H1 (cell line): Measurements from ENCODE around the gene CD300H.

Experiments
- CBX5 ChIP-seq: fragments of 300-800, 300-1000 bp; sonication (generic); IDR thresholded peaks from 2 replicates; pipeline ENCODE4 v1.7.1; 2016; ENCODE audit warnings: antibody characterized with exemption, low read length, low read depth
- CREB1 ChIP-seq: IDR thresholded peaks from 2 replicates; pipeline ENCODE4 v1.6.1; 2012; ENCODE audit warnings: inconsistent platforms
- CTCF ChIP-seq, 3 experiments: IDR thresholded peaks; 1 replicate in 2 of 3; 2 replicates in 1 of 3; pipeline versions ENCODE4 v1.5.1 to v1.6.1; 2011; ENCODE audit warnings: low read length in 3 of 3, mild to moderate bottlenecking in 3 of 3, inconsistent platforms in 2 of 3, low read depth in 1 of 3, moderate library complexity in 1 of 3; ENCODE audit not compliant: insufficient read depth in 1 of 3; ENCODE audit errors: control extremely low read depth in 1 of 3
- EZH2 ChIP-seq: fragments of 200-600 bp; sonication (generic); IDR thresholded peaks from 2 replicates; pipeline ENCODE4 v1.7.1; 2012; ENCODE audit warnings: low read depth, mild to moderate bottlenecking, moderate library complexity, low read length, inconsistent platforms; ENCODE audit not compliant: severe bottlenecking
- POLR2A ChIP-seq, 2 experiments: IDR thresholded peaks; 1 replicate in 1 of 2; 2 replicates in 1 of 2; pipeline ENCODE4 v1.6.1; 2011; ENCODE audit warnings: low read depth in 2 of 2, low read length in 2 of 2, mild to moderate bottlenecking in 2 of 2; ENCODE audit errors: control extremely low read depth in 1 of 2
- SRF ChIP-seq: IDR thresholded peaks from 2 replicates; pipeline ENCODE4 v1.6.1; 2011; ENCODE audit warnings: mild to moderate bottlenecking, low read depth, low read length, moderate library complexity

- no peak for TF ChIP-seq SRF
- TF ChIP-seq CTCF (IDR thresholded peaks at IDR 0.05; ENCODE audit: control extremely low read depth in 1 of 3, insufficient read depth in 1 of 3, low read depth in 1 of 3, low read length in 3 of 3) = no peak
- TF ChIP-seq POLR2A (IDR thresholded peaks at IDR 0.05; ENCODE audit: control extremely low read depth in 1 of 2, low read depth in 2 of 2, low read length in 2 of 2) = no peak
- TF ChIP-seq CBX5 = no peak
- no peak for TF ChIP-seq CREB1
- TF ChIP-seq EZH2 = no peak
Measured at GRCh38 chr17:74552037-74552436, 15.3 kb downstream of the CD300H start.
